ENCODE measurements around the gene SEC22A. TPM values are rescaled to one million over a fixed set of nuclear protein-coding genes. Genes with fewer than 3 reads are reported as not detected.

Gene SEC22A
- total and polyA plus RNA-seq, 2 of the 8 experiments (the other 6 are each of a cell fraction or from before 2014, with no cell fraction given) = 10.6 to 17.1 TPM

GRCh38 chr3:123286308-123287023 lies 84.7 kb downstream of the SEC22A start (continued):
- 0 out of 2 replicates have a peak, but pooled peaks have one; percentile 29 for TF ChIP-seq SP1 (IDR thresholded peaks at IDR 0.05; ENCODE audit: low read depth, low read length)
- 0 out of 2 replicates have a peak, but pooled peaks have one; percentile 21 for TF ChIP-seq ATF3 (IDR thresholded peaks at IDR 0.05; ENCODE audit: insufficient read depth, low read depth, low read length)
- no peak for TF ChIP-seq SIRT6 (IDR thresholded peaks at IDR 0.05; ENCODE audit: low read length)
- peak; percentile 96 to 97 for TF ChIP-seq SIN3A (conservative IDR thresholded peaks at IDR 0.05 in 1 of 2, IDR thresholded peaks at IDR 0.05 in 1 of 2; ENCODE audit: low read depth in 1 of 2, low read length in 2 of 2)
